Liver (tissue), 9 donors: ENCODE results near the gene SEZ6L. TPM values are rescaled to one million over a fixed set of nuclear protein-coding genes. Genes with fewer than 3 reads are reported as not detected.

ENCODE experiments used
- DNase-seq: peaks from one replicate; pipeline ENCODE4 v3.0.0-alpha.2; 2017; ENCODE audit warnings: low spot score
- H3K27ac ChIP-seq, 2 donors: one replicate each; pipeline ENCODE4 v1.7.0; 2013; ENCODE audit warnings: inconsistent platforms in 2 of 2, low read length in 2 of 2, control low read depth in 1 of 2, low read depth in 1 of 2, mild to moderate bottlenecking in 1 of 2
- H3K27me3 ChIP-seq, 4 donors: one replicate each; pipeline versions ENCODE4 v1.6.1 to v1.7.0; 2013; ENCODE audit warnings: low read length in 3 of 4, inconsistent platforms in 1 of 4, mild to moderate bottlenecking in 1 of 4, moderate library complexity in 1 of 4; ENCODE audit not compliant: control insufficient read depth in 4 of 4, insufficient read depth in 4 of 4
- H3K36me3 ChIP-seq, 4 donors: one replicate each; pipeline versions ENCODE4 v1.6.1 to v1.7.0; 2013; ENCODE audit warnings: low read length in 3 of 4, mild to moderate bottlenecking in 3 of 4, low read depth in 1 of 4, moderate library complexity in 1 of 4; ENCODE audit not compliant: control insufficient read depth in 4 of 4, insufficient read depth in 3 of 4
- H3K4me1 ChIP-seq, 4 donors: one replicate each; pipeline versions ENCODE4 v1.6.1 to v1.7.0; 2013; ENCODE audit warnings: low read length in 3 of 4, mild to moderate bottlenecking in 3 of 4, moderate library complexity in 1 of 4; ENCODE audit not compliant: control insufficient read depth in 4 of 4, insufficient read depth in 4 of 4
- H3K4me3 ChIP-seq, 3 donors: one replicate each; pipeline versions ENCODE4 v1.6.1 to v1.7.0; 2013; ENCODE audit warnings: low read length in 3 of 3, control low read depth in 1 of 3, low read depth in 1 of 3, mild to moderate bottlenecking in 1 of 3
- H3K9ac ChIP-seq, 2 donors: one replicate each; pipeline ENCODE4 v1.7.0; 2013; ENCODE audit warnings: low read length in 2 of 2, mild to moderate bottlenecking in 2 of 2, moderate library complexity in 2 of 2, control low read depth in 1 of 2, low read depth in 1 of 2
- H3K9me3 ChIP-seq, 4 donors: one replicate each; pipeline versions ENCODE4 v1.6.1 to v1.7.0; 2013; ENCODE audit warnings: low read length in 3 of 4; ENCODE audit not compliant: control insufficient read depth in 4 of 4
- ATF3 ChIP-seq: IDR thresholded peaks from 2 replicates; pipeline ENCODE4 v1.6.1; 2016; ENCODE audit warnings: antibody characterized with exemption
- CTCF ChIP-seq: fragments of 150-350 bp; IDR thresholded peaks from 2 replicates; pipeline ENCODE4 v1.5.1; 2017; ENCODE audit warnings: improper control_type of control experiment, low read depth, low read length; ENCODE audit not compliant: missing input control
- EGR1 ChIP-seq, 2 donors: IDR thresholded peaks; 2 replicates each; pipeline ENCODE4 v1.6.1; 2016 to 2018; ENCODE audit warnings: antibody characterized with exemption in 2 of 2, low read depth in 2 of 2
- FOXA1 ChIP-seq: IDR thresholded peaks from 2 replicates; pipeline ENCODE4 v1.6.1; 2016; ENCODE audit warnings: antibody characterized with exemption
- FOXA2 ChIP-seq: IDR thresholded peaks from 2 replicates; pipeline ENCODE4 v1.6.1; 2016; ENCODE audit warnings: antibody characterized with exemption
- HNF4A ChIP-seq, 2 donors: conservative IDR thresholded peaks; 2 replicates each; pipeline ENCODE4 v1.6.1; 2016; ENCODE audit warnings: antibody characterized with exemption in 2 of 2, mild to moderate bottlenecking in 2 of 2
- JUND ChIP-seq, 2 donors: IDR thresholded peaks; 2 replicates each; pipeline ENCODE4 v1.6.1; 2016; ENCODE audit warnings: antibody characterized with exemption in 2 of 2
- REST ChIP-seq: IDR thresholded peaks from 2 replicates; pipeline ENCODE4 v1.6.1; 2016; ENCODE audit warnings: antibody characterized with exemption, mild to moderate bottlenecking
- RXRA ChIP-seq, 2 donors: IDR thresholded peaks; 2 replicates each; pipeline ENCODE4 v1.6.1; 2017 to 2018; ENCODE audit warnings: antibody characterized with exemption in 2 of 2, mild to moderate bottlenecking in 1 of 2
- SP1 ChIP-seq: IDR thresholded peaks from 2 replicates; pipeline ENCODE4 v1.6.1; 2018; ENCODE audit warnings: antibody characterized with exemption, mild to moderate bottlenecking
- TAF1 ChIP-seq: conservative IDR thresholded peaks from 2 replicates; pipeline ENCODE4 v1.6.1; 2016; ENCODE audit warnings: antibody characterized with exemption, mild to moderate bottlenecking
- ZBTB33 ChIP-seq: IDR thresholded peaks from 2 replicates; pipeline ENCODE4 v1.6.1; 2016; ENCODE audit warnings: antibody characterized with exemption
- WGBS: extraction: QIAGEN DNeasy Blood & Tissue Kit; methylation state at CpG from one replicate; pipeline ENCODE4 v1.1.7; 2013; 5-methylcytosine and 5-hydroxymethylcytosine counted together
- polyA plus RNA-seq, 2 donors: library from polyadenylated mRNA; stranded (reverse) in 1 of 2; unstranded in 1 of 2; fragments of 200-250 nt in 1 of 2; fragments of >200 nt in 1 of 2; fragmentation: Nextera tagmentation in 1 of 2; extraction: Ambion mirVana in 1 of 2; gene quantifications; one replicate each; pipeline versions ENCODE4 v1.2.1 to v1.2.3, GENCODE V29; 2013 to 2015
- total RNA-seq, 2 donors: library from RNA; depleted of rRNA; stranded (reverse); fragments of >200 nt; gene quantifications; one replicate each; pipeline ENCODE4 v1.2.3, GENCODE V29; 2014
- donor health status: healthy.
- donor health status: healthy.
- donor health status: healthy.
- donor health status: healthy.
- donor health status: healthy.

SEZ6L gene
- total and polyA plus RNA-seq, 4 donors, result under 0.01 to 0.70 (median 0.08) TPM; not detected in 1

- no peaks in the 10 kb centered on the region for H3K9me3 ChIP-seq
- 75% methylated on average over 14 of the region's 14 CpGs for WGBS
Observed at GRCh38 chr22:26291940-26292666, 122.8 kb downstream of the SEZ6L start.

More at GRCh38 chr22:26291940-26292666, 122.8 kb downstream of the SEZ6L start:
- DNase-seq, result no peak
- TF ChIP-seq FOXA2 (no peak), RXRA (IDR thresholded peaks at IDR 0.05) (no peak), FOXA1 (no peak), HNF4A (conservative IDR thresholded peaks at IDR 0.05) (no peak), ZBTB33 (no peak), REST (no peak), JUND (IDR thresholded peaks at IDR 0.05) (no peak), SP1 (no peak), EGR1 (IDR thresholded peaks at IDR 0.05; ENCODE audit: low read depth in 2 of 2) (no peak), TAF1 (no peak), CTCF (no peak), ATF3 (no peak)
- Histone ChIP-seq H3K36me3 (no peaks in the 10 kb centered on the region), H3K4me1 (no peaks in the 10 kb centered on the region), H3K4me3 (no peak overlapping the region), H3K9ac (no peak overlapping the region), H3K27me3 (peaks cover 0 to 3% (median 0%) of the 10 kb centered on the region in 4 donors), H3K27ac (no peak overlapping the region)
